WTC11 (cell line): ENCODE measurements around the gene ZNF630. TPM values are rescaled to one million over a fixed set of nuclear protein-coding genes. Genes with fewer than 3 reads are reported as not detected.
"Not testable (repeated sequence)": the region's sequence is repeated elsewhere in the genome, so short reads cannot be mapped to it uniquely, and the experiment has no call there.

ENCODE experiments used
- ATAC-seq: fragments of 200-7000 bp; cut with Tn5 transposase; 2 replicates; pipeline ENCODE4 v1.10.0; 2021; ENCODE audit warnings: mild to moderate bottlenecking, moderate library complexity
- CTCF ChIA-PET: fragments of 300-600 bp; sonication (Branson Sonifier 250); formaldehyde crosslinking; loops from one replicate; lab custom pipeline; 2021; ENCODE audit warnings: antibody characterized with exemption; lab: Charles Lee
- POLR2A ChIA-PET: fragments of 350-600 bp; sonication (Branson Sonifier 250); formaldehyde crosslinking; loops from one replicate; lab custom pipeline; 2021; ENCODE audit warnings: antibody characterized with exemption; lab: Charles Lee
- DNase-seq: peaks from one replicate; pipeline ENCODE4 v3.0.0; 2021; ENCODE audit warnings: low spot score
- H3K27ac Mint-ChIP-seq: 2 replicates; pipeline ENCODE4 v1.8.0; 2021; ENCODE audit warnings: mixed read lengths
- H3K27me3 Mint-ChIP-seq: 2 replicates; pipeline ENCODE4 v1.8.0; 2021; ENCODE audit warnings: low read depth, mild to moderate bottlenecking, moderate library complexity, mixed read lengths
- H3K36me3 Mint-ChIP-seq: 2 replicates; pipeline ENCODE4 v1.8.0; 2021; ENCODE audit warnings: mixed read lengths
- H3K4me1 Mint-ChIP-seq: 2 replicates; pipeline ENCODE4 v1.8.0; 2022; ENCODE audit warnings: mixed read lengths
- H3K4me3 Mint-ChIP-seq: 2 replicates; pipeline ENCODE4 v1.8.0; 2021; ENCODE audit warnings: mild to moderate bottlenecking, moderate library complexity, mixed read lengths
- H3K9me3 Mint-ChIP-seq: 2 replicates; pipeline ENCODE4 v1.8.0; 2021; ENCODE audit warnings: mixed read lengths
- CREM ChIP-seq: sonication (generic); formaldehyde crosslinking; IDR thresholded peaks from 2 replicates; pipeline ENCODE4 v1.8.1; 2022; ENCODE audit warnings: mild to moderate bottlenecking, missing genetic modification reagents, moderate library complexity
- CTCF ChIP-seq: fragments of 200-600 bp; IDR thresholded peaks from 2 replicates; pipeline ENCODE4 v1.8.0; 2022; ENCODE audit warnings: antibody characterized with exemption
- E2F4 ChIP-seq: sonication (generic); formaldehyde crosslinking; IDR thresholded peaks from 2 replicates; pipeline ENCODE4 v1.8.1; 2022; ENCODE audit warnings: low read depth, mild to moderate bottlenecking, moderate library complexity, missing genetic modification reagents, borderline replicate concordance
- ELF4 ChIP-seq: sonication (generic); formaldehyde crosslinking; IDR thresholded peaks from 2 replicates; pipeline ENCODE4 v1.8.1; 2022; ENCODE audit warnings: low read depth, mild to moderate bottlenecking, moderate library complexity, missing genetic modification reagents
- FOXJ3 ChIP-seq: sonication (generic); formaldehyde crosslinking; IDR thresholded peaks from 2 replicates; pipeline ENCODE4 v1.9.0; 2021; ENCODE audit warnings: missing genetic modification reagents, mild to moderate bottlenecking, borderline replicate concordance
- FOXK1 ChIP-seq: sonication (generic); formaldehyde crosslinking; IDR thresholded peaks from 2 replicates; pipeline ENCODE4 v1.8.0; 2022; ENCODE audit warnings: mild to moderate bottlenecking, moderate library complexity, missing genetic modification reagents
- FOXP4 ChIP-seq: sonication (generic); formaldehyde crosslinking; IDR thresholded peaks from 2 replicates; pipeline ENCODE4 v1.8.0; 2022; ENCODE audit warnings: mild to moderate bottlenecking, missing genetic modification reagents
- HMGA2 ChIP-seq: fragments of 250-450 bp; sonication (Bioruptor Pico); IDR thresholded peaks from 2 replicates; pipeline ENCODE4 v1.4.0; 2021; ENCODE audit warnings: mild to moderate bottlenecking, moderate library complexity
- KAT7 ChIP-seq: sonication (generic); formaldehyde crosslinking; IDR thresholded peaks from 2 replicates; pipeline ENCODE4 v1.8.1; 2023; ENCODE audit warnings: missing genetic modification reagents, mild to moderate bottlenecking, borderline replicate concordance
- MXD4 ChIP-seq: fragments of 250-450 bp; sonication (Bioruptor Pico); IDR thresholded peaks from 2 replicates; pipeline ENCODE4 v1.8.0; 2021; ENCODE audit warnings: mild to moderate bottlenecking, moderate library complexity, borderline replicate concordance
- SMAD3 ChIP-seq: sonication (generic); formaldehyde crosslinking; IDR thresholded peaks from 2 replicates; pipeline ENCODE4 v1.8.0; 2022; ENCODE audit warnings: missing genetic modification reagents, mild to moderate bottlenecking, borderline replicate concordance
- TP53 ChIP-seq: sonication (generic); formaldehyde crosslinking; IDR thresholded peaks from 2 replicates; pipeline ENCODE4 v1.8.1; 2023; ENCODE audit warnings: mild to moderate bottlenecking, missing genetic modification reagents
- ZNF232 ChIP-seq: sonication (generic); formaldehyde crosslinking; IDR thresholded peaks from 2 replicates; pipeline ENCODE4 v1.8.0; 2022; ENCODE audit warnings: mild to moderate bottlenecking, missing genetic modification reagents
- ZNF416 ChIP-seq: fragments of 250-450 bp; sonication (Bioruptor Pico); IDR thresholded peaks from 2 replicates; pipeline ENCODE4 v1.9.0; 2021; ENCODE audit warnings: mild to moderate bottlenecking, inconsistent platforms
- total RNA-seq: library from RNA; stranded (reverse); gene quantifications from 3 replicates; pipeline ENCODE4 v1.2.3, GENCODE V29; 2021

ZNF630 gene
- total RNA-seq, 1 experiment from 2014 or later: 1.3 TPM

DNA sequence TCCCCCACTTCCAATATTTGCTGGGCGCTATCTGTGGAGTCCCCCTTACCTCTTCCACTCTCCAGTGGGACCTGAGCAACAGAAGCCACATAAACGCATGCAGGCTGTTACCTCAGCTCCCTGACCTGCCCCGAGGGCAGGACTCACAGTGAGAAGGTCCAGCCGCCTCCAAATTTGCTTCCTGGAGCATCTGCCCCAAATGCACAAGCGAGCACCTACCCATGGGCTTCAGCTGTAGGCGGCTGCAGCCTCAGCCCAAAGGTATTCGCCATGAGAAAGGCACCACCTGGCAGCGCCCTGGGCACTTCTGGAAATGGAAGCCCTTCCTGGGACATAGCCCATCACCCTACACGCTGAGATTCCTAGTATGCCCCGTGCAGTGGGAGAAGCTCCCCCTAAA, 41.2 kb downstream of the ZNF630 start (continued):
- TF ChIP-seq ZNF232 (CRISPR knock-in tag) (no peak), CTCF (no peak), FOXP4 (CRISPR knock-in tag) (no peak), HMGA2 (CRISPR knock-in tag) (no peak), CREM (CRISPR knock-in tag) (no peak), MXD4 (no peak)

GRCh38 chrX:48028091-48028490, 43.3 kb downstream of the ZNF630 start:
- no peak for ATAC-seq
- Mint-ChIP-seq H3K4me3 (no peak overlapping the region), H3K4me1 (peaks cover 4% of the 10 kb centered on the region; the same call in 1 of the 2 replicates), H3K27me3 (no peaks in the 10 kb centered on the region), H3K36me3 (no peaks in the 10 kb centered on the region), H3K27ac (no peak overlapping the region), H3K9me3 (no peaks in the 10 kb centered on the region)
- ChIA-PET POLR2A (no interaction called here), CTCF (interaction anchor here (0.6 to 2.5 kb wide), 2 partner anchors 144 to 222 kb away, joined by 6 to 10 read pairs; no protein-coding TSS in a partner anchor)
- DNase-seq: no peak
- TF ChIP-seq SMAD3 (CRISPR knock-in tag) (no peak), FOXK1 (CRISPR knock-in tag) (no peak), E2F4 (CRISPR knock-in tag) (no peak), ELF4 (CRISPR knock-in tag) (no peak), KAT7 (CRISPR knock-in tag) (no peak), FOXP4 (CRISPR knock-in tag) (no peak), ZNF416 (no peak), TP53 (CRISPR knock-in tag) (no peak)

DNA sequence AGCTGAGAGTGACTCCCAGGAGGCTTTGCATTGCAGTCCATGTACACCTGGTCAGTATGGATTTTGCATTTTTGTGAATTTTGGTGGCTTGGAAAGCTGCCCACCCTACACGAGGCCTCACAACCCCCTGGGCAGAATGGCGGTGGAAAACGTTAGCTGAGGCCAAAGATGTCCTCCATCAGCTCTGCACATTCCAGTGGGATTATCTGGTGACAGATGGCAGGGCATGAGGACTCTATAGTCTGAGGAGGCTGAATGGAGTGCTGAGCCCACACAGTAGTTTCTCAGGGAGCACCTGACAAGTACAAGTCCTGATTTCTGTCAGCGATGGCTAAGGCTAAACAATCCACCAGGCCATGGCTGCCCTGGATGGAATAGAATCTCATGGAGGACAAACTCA, 43.9 kb downstream of the ZNF630 start:
- H3K27ac Mint-ChIP-seq, H3K27me3 Mint-ChIP-seq, DNase-seq, H3K9me3 Mint-ChIP-seq, H3K4me3 Mint-ChIP-seq, H3K36me3 Mint-ChIP-seq, ATAC-seq, POLR2A ChIA-PET, H3K4me1 Mint-ChIP-seq: not testable (repeated sequence)
- CTCF ChIA-PET: interaction anchor here (1.0 to 2.5 kb wide), 3 partner anchors 174 to 466 kb away, joined by 5 to 10 read pairs (median 7); no protein-coding TSS in a partner anchor

DNA sequence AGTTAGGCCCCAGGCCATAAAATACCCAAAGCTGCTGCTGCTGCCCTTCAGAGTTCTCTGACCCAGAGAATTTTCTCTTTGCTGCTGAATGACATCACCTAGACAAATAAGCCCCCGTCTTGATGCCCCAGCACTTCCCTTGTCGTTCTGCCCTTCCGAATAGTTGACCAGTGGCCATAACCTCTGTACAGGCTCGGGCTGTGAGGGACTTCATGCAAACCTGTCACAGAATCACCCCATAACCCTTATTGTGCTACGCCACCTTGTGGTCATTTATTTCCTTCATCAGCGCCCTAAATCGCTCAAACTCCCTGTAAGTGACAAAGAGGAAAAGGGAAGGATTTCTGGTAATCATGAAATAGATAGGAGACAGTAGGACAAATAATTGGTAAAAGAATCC, 45.9 kb downstream of the ZNF630 start:
- H3K27ac Mint-ChIP-seq: no peak overlapping the region
- ATAC-seq: peak; percentile 48
- H3K27me3 Mint-ChIP-seq: no peaks in the 10 kb centered on the region
- H3K4me3 Mint-ChIP-seq: no peak overlapping the region
- peak; percentile 46 for TF ChIP-seq CTCF
- no peak for TF ChIP-seq FOXJ3 (CRISPR knock-in tag)
- H3K36me3 Mint-ChIP-seq: no peaks in the 10 kb centered on the region
- H3K4me1 Mint-ChIP-seq: peaks cover 4% of the 10 kb centered on the region; the same call in 1 of the 2 replicates
- ChIA-PET CTCF (no interaction called here), POLR2A (no interaction called here)
- DNase-seq: peak; percentile 35
- H3K9me3 Mint-ChIP-seq: no peaks in the 10 kb centered on the region
